Parathyroid adenoma (tissue), 2 donors: ENCODE results near the gene ARFGAP3.

Experiments used
- H2AFZ ChIP-seq: fragments of 300-600 bp; sonication (generic); one replicate; pipeline ENCODE4 v1.7.0; 2017; ENCODE audit warnings: antibody characterized with exemption, mild to moderate bottlenecking
- H3K27ac ChIP-seq: fragments of 300-600 bp; sonication (generic); one replicate; pipeline ENCODE4 v1.7.0; 2017
- H3K27me3 ChIP-seq: fragments of 300-600 bp; sonication (generic); one replicate; pipeline ENCODE4 v1.7.0; 2017; ENCODE audit warnings: low read length; ENCODE audit not compliant: control insufficient read depth, insufficient read depth
- H3K36me3 ChIP-seq: fragments of 300-600 bp; sonication (generic); one replicate; pipeline ENCODE4 v1.7.0; 2017; ENCODE audit warnings: low read length; ENCODE audit not compliant: control insufficient read depth, insufficient read depth
- H3K4me1 ChIP-seq: fragments of 300-600 bp; sonication (generic); one replicate; pipeline ENCODE4 v1.7.0; 2017; ENCODE audit warnings: control low read depth
- H3K4me2 ChIP-seq: fragments of 300-600 bp; sonication (generic); one replicate; pipeline ENCODE4 v1.7.0; 2017; ENCODE audit warnings: low read length
- H3K4me3 ChIP-seq: fragments of 300-600 bp; sonication (generic); one replicate; pipeline ENCODE4 v1.7.0; 2017; ENCODE audit warnings: low read depth, low read length
- H3K79me2 ChIP-seq: fragments of 300-600 bp; sonication (generic); one replicate; pipeline ENCODE4 v1.7.0; 2017; ENCODE audit warnings: control low read depth
- H3K9ac ChIP-seq: fragments of 300-600 bp; sonication (generic); one replicate; pipeline ENCODE4 v1.7.0; 2017; ENCODE audit warnings: mild to moderate bottlenecking
- H3K9me3 ChIP-seq: fragments of 300-600 bp; sonication (generic); one replicate; pipeline ENCODE4 v1.7.0; 2017; ENCODE audit warnings: low read length; ENCODE audit not compliant: control insufficient read depth
- TF ChIP-seq, protein P1 (sequence below): fragments of 300-600 bp; sonication (generic); IDR thresholded peaks from one replicate; pipeline ENCODE4 v1.7.0; 2017; ENCODE audit warnings: antibody characterized with exemption, mild to moderate bottlenecking
- donor health status: primary hyperparathyroidism.

ARFGAP3 gene

DNA sequence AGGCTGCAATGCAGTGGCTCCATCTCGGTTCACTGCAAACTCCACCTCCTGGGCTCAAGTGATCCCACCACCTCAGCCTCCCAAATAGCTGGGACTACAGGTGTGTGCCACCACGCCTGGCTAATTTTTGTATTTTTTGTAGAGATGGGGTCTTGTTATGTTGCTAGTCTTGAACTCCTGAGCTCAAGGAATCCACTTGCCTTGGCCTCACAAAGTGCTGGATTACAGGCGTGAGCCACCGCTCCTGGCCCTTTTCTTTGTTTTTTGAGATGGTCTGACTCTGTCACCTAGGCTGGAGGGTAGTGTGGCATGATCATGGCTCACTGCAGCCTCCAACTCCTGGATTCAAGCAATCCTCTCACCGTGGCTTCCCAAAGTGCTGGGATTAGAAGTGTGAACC is 21.0 kb downstream of the ARFGAP3 start:
- Histone ChIP-seq H3K4me2 (no peak overlapping the region), H3K36me3 (no peaks in the 10 kb centered on the region), H2AFZ (no peak overlapping the region), H3K27me3 (no peaks in the 10 kb centered on the region), H3K4me1 (no peaks in the 10 kb centered on the region), H3K9ac (no peak overlapping the region), H3K4me3 (no peak overlapping the region), H3K79me2 (no peaks in the 10 kb centered on the region), H3K9me3 (no peaks in the 10 kb centered on the region), H3K27ac (no peak overlapping the region)
- TF ChIP-seq, protein P1, sequence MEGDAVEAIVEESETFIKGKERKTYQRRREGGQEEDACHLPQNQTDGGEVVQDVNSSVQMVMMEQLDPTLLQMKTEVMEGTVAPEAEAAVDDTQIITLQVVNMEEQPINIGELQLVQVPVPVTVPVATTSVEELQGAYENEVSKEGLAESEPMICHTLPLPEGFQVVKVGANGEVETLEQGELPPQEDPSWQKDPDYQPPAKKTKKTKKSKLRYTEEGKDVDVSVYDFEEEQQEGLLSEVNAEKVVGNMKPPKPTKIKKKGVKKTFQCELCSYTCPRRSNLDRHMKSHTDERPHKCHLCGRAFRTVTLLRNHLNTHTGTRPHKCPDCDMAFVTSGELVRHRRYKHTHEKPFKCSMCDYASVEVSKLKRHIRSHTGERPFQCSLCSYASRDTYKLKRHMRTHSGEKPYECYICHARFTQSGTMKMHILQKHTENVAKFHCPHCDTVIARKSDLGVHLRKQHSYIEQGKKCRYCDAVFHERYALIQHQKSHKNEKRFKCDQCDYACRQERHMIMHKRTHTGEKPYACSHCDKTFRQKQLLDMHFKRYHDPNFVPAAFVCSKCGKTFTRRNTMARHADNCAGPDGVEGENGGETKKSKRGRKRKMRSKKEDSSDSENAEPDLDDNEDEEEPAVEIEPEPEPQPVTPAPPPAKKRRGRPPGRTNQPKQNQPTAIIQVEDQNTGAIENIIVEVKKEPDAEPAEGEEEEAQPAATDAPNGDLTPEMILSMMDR = no peak

DNA sequence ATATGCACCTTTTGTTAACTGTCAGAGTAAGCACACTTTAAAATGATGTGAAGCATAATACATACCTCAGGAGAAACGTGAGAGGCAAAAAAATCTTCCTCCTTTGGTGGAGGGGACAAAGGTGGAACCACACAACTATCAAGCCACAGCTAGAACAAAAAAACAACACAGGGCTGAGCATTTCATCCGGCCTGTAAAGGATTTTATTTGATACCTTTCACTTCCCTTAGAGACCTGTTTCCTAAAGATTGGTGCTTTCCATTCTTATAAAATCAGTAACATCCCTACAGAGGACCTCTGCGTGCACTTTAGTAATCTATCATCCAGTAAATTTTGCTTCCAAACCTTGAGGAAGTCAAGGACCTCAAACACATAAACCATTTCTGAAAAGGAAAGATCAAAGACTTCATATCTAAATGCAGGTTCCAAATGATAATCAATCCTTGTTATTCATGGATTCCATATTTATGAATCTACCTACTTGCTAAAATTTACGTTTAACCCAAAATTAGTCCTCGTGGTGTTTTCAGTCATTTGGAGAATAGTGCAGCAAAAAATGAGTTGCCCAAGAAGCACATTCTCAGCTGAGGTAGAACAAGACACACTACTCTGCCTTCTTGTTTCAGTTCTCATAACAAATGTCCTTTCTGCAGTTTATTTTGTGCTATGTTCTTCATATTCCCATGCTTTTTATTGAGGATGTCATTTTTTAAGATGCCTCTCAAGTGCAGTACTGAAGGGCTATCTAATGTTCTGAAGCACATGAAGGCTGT is 22.7 kb downstream of the ARFGAP3 start:
- Histone ChIP-seq H3K27me3 (no peaks in the 10 kb centered on the region), H3K9me3 (no peaks in the 10 kb centered on the region), H3K9ac (no peak overlapping the region), H3K27ac (no peak overlapping the region), H3K4me2 (no peak overlapping the region), H3K4me1 (no peaks in the 10 kb centered on the region), H2AFZ (no peak overlapping the region), H3K79me2 (no peaks in the 10 kb centered on the region), H3K4me3 (no peak overlapping the region), H3K36me3 (no peaks in the 10 kb centered on the region)
- TF ChIP-seq, protein P1 = no peak

DNA sequence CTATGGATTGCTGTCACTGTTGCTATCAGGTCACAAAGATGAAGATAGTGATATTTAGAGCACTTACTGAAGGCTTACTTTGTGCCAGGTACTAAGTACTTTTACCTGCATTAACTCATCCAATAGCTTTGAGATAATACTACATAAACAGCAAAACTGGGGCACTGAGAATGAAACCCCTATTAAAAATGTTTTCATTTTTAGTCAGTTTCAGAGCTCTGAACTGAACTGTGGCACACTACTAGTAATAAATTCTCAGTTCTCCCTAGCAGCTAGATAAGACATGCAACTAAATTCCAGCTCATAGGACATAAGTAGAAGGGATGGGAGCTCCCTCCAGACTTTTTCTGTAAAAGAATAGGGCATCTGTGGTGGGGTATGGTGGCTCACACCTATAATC is 24.0 kb downstream of the ARFGAP3 start:
- no peaks in the 10 kb centered on the region for H3K4me1 ChIP-seq
- H3K79me2 ChIP-seq = no peaks in the 10 kb centered on the region
- TF ChIP-seq, protein P1 = no peak
- no peak overlapping the region for H2AFZ ChIP-seq
- no peaks in the 10 kb centered on the region for H3K36me3 ChIP-seq
- no peaks in the 10 kb centered on the region for H3K27me3 ChIP-seq
- no peak overlapping the region for H3K4me2 ChIP-seq
- H3K9me3 ChIP-seq = no peaks in the 10 kb centered on the region
- H3K4me3 ChIP-seq = no peak overlapping the region
- H3K9ac ChIP-seq = no peak overlapping the region
- H3K27ac ChIP-seq = no peak overlapping the region

DNA sequence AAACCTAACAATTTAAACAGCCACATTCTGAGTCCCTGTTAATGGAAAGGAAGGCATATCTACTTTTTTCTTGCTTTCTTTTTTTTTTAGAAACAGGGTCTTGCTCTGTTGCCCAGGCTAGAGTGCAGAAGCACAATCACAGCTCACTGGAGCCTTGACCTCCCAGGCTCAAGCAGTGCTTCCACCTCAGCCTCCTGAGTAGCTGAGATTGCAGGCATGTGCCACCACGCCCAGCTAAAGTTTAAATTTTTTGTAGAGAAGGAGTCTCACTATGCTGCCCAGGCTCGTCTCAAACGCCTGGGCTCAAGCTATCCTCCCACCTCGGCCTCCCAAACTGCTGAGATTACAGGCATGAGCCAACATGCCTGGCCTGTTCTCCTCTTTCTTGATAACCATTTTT is 25.4 kb downstream of the ARFGAP3 start:
- H3K9ac ChIP-seq = no peak overlapping the region
- TF ChIP-seq, protein P1 = no peak

DNA sequence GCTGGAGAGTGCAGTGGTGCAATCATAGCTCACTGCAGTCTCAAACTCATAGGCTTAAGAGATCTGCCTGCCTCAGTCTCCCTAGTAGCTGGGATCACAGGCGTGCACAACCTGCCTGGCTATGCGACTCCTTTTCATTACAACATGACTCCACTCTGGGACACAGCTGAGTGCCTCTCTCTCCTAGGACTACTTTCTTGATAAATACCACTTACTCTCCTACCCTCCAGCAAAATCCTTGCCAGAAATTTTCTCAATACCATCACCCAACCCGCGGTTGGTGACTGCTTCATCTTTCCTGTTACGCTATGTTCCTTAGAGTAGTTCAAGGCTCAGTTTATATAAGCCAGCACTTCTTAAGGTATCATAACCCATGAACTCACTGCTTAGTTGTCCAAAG is 26.9 kb downstream of the ARFGAP3 start:
- TF ChIP-seq, protein P1 = no peak
- Histone ChIP-seq H3K9me3 (no peaks in the 10 kb centered on the region), H3K79me2 (no peaks in the 10 kb centered on the region), H3K4me3 (no peak overlapping the region), H3K4me1 (no peaks in the 10 kb centered on the region), H3K9ac (no peak overlapping the region), H3K4me2 (no peak overlapping the region), H3K36me3 (no peaks in the 10 kb centered on the region), H3K27ac (no peak overlapping the region), H2AFZ (no peak overlapping the region), H3K27me3 (no peaks in the 10 kb centered on the region)

More for the DNA sequence above, 25.4 kb downstream of the ARFGAP3 start:
- H3K27ac ChIP-seq = no peak overlapping the region
- H3K9me3 ChIP-seq = no peaks in the 10 kb centered on the region
- H3K4me3 ChIP-seq = no peak overlapping the region
- no peaks in the 10 kb centered on the region for H3K79me2 ChIP-seq
- no peaks in the 10 kb centered on the region for H3K27me3 ChIP-seq
- H3K4me1 ChIP-seq = no peaks in the 10 kb centered on the region
- H2AFZ ChIP-seq = no peak overlapping the region
- H3K4me2 ChIP-seq = no peak overlapping the region
- no peaks in the 10 kb centered on the region for H3K36me3 ChIP-seq
